Dermis microvascular lymphatic vessel endothelial cell (primary cell): ENCODE data around the gene HDLBP. TPM values are rescaled to one million over a fixed set of nuclear protein-coding genes. Genes with fewer than 3 reads are reported as not detected.

ENCODE experiments used
- DNase-seq, 2 donors: peaks; one replicate each; pipeline versions ENCODE4 v3.0.0 to v3.0.0-alpha.2; 2010; ENCODE audit warnings: low read depth in 2 of 2
- total RNA-seq: library from RNA; depleted of rRNA; stranded (reverse); fragments of >200 nt; gene quantifications from 2 replicates; pipeline ENCODE4 v1.2.1, GENCODE V29; 2014

HDLBP gene
- total RNA-seq, 1 donor from 2014 or later, result 660 TPM

DNA sequence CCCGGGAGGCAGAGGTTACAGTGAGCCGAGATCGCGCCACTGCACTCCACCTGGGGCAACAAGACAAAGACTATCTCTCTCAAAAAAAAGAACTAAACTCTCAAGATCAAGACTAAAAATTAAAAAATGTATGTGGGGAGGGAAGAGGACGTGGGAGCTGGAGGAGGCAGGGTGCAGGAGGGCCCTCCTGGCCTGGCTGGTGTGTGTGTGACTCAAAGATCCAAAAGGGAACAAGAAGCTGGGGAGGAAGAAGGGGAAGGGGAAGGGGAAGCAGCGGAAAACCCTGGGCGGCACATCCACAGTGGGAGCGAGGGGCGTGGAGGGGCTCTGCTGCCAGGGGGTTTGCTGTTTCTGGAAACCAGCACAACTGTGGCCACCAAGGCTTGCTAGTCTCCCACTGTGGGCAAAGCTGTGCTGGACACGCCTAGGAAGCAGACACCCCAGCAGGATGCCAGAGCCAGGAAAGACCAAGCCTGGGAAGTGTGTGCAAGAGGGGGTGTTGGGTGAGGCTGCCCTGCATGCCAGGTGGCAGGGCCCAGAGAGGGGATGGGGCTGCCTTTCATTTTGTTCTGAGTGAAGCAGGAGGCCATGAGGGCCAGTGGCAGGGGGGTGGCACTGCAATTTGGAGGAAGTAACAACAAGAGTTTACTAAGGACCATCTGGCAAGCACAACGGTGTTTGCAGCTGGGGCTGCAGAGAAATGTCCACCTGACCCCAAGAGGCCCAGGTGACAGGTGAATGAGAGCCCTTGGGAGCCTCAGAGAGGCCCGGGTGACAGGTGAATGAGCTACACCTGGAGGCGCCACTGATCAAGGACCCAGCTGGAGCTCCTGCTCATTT lies 82.5 kb downstream of the HDLBP start:
- DNase-seq, result no peak

DNA sequence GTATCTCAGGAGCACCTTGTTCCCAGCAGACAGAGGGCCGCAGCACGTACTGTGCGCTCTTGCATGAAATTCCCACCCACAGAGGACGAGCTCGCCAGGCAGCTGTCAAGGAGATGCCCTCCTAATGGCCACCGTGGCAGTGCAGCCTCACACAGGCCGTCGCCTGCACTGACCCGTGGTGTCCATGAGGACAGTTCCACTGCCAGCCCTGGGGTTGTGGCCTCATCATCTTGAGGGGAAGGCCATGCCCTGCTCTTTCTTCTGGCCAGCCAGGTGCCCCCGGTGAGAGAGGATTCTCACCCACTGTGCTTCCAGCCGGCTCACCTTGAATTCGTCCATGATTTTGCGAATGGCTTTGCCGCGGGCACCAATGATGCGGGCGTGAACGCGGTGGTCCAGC lies 85.0 kb downstream of the HDLBP start:
- DNase-seq, result no peak

DNA sequence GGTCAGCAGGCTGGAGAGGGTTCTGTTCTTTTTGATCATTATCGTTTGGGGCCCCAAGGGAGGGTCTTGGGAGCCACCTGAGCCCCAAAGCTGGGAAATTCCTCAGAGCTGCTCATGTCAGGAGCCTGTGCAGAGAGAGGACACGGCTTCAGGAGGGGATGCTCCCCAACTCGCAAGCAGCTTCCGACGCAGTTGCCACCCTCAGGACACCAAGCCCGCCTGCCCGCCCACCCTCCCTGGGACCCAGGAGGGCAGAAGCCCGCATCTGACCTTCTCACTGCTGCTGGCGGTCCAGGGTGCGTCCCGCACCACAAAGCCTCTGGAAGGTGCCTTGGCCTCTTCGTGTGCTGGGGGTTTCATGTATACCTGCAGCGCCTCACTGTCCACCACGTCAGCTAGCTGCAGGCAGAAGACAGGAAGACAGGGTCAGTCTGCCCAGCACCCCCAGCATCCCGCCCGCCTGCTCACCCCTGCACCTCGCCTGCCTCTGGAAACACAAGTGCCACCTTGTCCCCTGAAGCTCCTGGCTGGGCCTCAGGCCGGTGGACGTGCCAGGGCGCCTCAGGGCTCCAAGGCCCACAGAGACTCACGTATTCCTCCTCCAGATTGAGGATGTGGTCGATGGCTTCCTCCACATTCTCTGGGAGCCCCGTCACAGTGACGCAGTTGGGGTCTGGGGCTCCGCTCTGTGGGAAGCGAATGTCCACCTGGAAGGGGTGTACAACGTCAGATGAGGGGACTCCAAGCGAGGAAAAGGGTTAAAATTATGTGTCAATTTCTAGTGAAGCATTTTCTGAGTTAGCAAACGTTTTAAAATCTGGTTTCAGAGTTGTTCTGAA lies 85.7 kb downstream of the HDLBP start:
- no peak for DNase-seq

DNA sequence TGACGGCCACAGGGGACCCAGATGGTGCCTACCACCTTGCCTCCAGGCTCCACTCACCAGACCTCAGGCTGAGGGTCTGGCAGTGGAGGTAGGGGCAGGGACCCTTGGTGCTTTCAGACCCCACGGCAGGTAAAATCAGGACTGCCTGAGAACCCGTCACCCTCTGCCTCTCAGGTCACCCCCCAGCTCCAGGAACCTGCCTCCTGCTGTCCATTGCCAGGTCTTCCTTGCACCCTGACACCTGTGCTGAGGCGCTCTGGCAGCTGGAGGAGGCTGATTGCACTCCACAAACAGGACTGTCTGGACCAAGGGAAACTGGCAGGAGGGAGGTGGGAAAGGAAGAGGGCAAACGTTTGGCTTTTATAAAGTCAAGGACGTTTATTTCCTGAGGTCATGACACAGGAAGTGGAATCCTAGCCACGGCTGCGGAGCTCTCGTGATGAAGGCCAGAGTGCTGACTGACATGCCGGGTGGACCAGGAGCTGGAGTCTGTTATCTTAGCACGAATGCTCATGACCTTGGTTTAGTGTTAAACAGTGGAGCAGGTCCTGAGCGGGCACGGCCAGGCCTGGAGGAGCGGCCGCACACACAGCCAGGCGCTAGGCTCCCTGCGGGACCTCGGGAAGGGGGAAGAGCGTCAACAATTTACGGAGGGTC lies 86.5 kb downstream of the HDLBP start:
- peak; percentile 51 to 68 for DNase-seq

DNA sequence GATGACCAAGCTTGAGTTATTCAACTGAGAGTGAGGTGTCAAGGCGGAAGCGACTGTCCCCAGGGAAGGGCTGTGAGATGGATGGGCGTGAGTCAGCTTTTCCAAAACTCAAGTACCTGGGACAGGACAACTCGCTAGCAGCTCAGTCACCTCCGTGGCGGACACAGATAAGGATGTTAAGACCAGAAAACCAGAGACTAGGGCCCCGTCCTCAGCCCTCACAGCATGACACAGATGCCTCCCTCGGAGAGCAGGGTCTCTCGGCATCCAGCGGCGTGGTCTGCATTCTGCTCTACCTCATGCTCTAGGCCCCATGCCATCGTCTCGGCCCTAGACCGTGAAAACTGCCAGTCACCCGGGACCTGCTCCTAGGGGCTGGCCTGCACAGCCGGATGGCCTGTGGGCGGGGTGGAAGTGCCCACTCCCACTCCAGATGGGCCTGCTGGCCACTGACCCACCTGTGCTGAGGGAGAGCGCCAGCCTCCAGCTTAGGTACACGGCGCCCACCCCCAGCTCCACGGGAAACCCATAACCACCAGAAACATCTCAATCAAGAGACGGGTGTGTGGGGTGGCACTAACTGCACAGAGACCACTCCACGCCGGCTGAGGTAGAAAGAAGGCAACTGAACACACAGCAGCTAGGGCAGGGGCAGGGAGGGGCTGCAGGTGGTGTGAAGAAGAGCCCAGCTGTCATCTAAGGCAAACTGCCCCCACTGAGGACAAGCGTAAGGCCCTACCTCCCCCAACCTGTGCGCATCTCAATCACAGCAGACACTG lies 87.2 kb downstream of the HDLBP start:
- DNase-seq, result no peak

DNA sequence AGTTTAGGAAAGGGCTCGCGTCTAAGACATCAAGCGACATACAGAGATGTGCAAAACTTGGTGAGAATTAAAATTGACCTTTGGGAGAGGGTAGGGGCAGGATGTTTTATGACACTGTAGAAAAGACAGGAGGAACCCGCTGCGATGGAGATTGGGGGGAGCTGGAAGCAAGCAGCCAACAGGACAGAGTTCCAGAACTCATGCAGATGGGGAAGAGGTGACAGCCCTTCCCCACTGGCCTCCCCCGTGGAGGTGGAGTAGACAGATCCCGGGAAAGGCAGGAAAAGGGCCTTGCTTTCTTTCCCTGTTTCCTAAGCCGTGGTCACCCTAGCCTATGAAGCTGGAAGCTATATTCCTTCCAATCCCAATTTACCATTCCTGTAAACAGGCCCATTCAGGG lies 87.9 kb downstream of the HDLBP start:
- DNase-seq, result no peak

DNA sequence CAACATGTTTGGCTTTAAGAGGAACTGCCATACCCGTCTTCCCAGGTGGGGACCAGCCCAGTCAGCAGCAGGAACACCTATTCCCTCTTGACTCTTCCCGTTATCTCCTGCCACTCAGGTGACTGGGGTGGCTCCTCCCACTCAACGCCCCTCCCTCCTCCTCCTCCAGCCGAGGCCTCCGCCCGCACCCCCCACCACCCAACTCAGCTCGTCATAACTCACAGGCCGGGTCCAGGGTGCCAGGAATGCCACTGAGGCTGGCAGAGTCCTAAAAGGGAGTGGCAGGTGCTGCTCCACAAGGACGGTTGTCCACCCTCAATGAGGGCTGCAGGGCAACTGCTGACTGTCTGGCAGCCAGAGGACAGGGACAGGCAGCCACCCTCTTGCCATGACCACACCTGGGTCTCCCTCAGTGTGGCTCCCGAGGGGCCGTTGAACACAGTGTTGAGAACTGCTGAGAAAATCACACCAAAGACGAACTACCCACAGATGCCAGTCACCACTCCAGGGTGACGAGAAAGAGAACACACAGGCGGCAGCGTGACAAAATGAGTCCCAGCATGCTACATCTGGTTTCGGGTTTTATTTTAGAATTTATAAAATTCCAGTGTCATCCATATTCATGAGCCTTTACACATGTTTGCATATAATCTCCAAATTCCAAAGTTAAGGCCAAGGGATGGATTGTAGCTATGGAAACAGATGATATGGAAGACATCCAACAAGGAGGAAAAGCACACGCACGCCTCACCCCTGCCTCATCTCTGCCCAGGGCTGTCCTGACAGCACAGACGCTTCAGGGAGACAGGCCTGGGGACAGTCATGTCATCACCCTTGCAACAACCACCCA lies 88.5 kb downstream of the HDLBP start:
- DNase-seq, result no peak

DNA sequence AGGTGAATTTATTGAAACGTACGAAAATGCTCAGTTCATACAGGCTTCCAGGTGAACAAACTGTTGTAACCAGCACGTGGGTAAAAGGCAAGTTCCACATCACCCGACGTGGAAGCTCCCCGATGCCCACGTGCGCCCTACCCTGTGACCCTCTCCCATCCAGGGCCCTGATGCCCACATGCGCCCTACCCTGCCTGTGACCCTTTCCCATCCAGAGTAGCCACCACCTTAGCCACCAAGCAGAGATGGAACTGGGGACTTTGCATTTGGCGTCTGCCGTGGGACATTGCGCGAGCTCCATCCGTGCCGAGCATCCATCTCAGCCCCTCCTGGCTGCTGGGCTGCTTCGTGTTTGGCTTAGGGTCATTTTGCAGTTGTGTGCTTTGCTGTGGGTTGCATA lies 89.5 kb downstream of the HDLBP start:
- DNase-seq, result no peak

DNA sequence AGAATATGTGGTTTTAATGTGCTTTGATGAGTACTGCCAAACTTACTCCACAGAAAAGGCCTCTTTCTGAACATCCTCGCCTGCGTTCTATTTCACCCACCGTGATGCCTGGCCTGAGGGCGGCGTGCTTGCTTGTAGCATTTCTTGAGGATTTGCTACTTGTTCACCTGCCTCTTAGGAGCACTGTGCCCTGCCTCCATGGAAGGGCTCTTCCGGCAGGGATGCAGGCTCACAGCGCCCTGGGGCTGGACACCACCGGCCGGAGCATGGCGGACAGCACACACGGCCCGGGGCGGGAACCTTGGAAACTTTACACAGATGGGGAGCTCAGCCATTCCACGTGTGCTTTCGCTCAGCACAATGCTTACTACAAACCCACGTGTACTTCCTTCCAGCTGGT lies 89.9 kb downstream of the HDLBP start:
- DNase-seq, result no peak

DNA sequence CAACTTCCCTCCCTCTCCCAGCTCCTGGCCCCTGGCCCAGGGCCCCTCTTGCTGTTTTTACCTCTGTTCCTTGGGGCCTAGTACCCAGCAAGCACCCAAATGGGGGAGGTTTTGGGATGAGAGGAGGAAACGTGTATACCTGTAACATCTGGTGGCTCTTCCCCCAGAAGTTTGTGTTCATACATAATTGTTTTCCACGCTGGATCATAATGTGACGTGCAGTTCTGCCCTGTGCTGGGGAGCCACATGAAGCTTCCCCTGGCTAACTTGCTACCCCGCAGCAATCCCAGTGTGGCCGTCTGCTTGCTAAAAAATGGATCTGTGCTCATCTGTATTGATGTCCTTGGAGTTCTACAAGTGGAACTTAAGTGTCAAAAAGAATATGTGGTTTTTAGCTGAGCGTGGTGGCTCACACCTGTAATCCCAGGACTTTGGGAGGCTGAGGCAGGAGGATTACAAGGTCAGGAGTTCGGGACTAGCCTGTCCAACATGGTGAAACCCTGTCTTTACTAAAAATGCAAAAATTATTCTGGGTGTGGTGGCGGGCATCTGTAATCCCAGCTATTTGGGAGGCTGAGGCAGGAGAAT lies 90.5 kb downstream of the HDLBP start:
- no peak for DNase-seq

DNA sequence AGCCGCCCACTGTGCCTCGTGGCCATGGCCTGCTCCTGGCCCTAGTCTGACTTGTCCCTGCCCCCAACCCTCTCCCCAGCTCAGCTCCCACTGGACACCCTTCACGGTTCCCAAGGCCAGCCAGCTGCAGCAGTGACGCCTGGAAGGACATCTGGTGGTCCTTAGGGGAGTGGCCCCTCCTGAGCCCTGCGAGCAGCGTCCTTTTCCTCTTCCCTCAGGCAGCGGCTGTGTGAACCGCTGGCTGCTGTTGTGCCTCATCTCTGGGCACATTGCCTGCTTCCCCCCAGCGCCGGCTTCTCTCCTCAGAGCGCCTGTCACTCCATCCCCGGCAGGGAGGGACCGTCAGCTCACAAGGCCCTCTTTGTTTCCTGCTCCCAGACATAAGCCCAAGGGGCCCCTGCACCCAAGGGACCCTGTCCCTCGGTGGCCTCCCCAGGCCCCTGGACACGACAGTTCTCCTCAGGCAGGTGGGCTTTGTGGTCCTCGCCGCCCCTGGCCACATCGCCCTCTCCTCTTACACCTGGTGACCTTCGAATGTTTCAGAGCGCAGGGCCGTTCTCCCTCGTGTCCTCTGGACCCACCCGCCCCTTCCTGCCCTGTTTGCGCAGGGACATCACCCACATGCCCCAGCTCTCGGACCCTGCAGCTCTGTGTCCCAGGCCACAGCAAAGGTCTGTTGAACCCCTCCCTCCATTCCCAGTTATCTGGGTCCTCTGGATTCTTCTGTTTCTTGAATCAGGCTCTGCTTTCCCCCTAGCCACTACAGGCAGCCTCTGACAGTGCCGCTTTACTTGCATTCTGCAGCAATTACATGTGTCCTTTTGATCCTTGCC lies 91.2 kb downstream of the HDLBP start:
- peak in 1 of 2 donors; percentile 43 for DNase-seq

DNA sequence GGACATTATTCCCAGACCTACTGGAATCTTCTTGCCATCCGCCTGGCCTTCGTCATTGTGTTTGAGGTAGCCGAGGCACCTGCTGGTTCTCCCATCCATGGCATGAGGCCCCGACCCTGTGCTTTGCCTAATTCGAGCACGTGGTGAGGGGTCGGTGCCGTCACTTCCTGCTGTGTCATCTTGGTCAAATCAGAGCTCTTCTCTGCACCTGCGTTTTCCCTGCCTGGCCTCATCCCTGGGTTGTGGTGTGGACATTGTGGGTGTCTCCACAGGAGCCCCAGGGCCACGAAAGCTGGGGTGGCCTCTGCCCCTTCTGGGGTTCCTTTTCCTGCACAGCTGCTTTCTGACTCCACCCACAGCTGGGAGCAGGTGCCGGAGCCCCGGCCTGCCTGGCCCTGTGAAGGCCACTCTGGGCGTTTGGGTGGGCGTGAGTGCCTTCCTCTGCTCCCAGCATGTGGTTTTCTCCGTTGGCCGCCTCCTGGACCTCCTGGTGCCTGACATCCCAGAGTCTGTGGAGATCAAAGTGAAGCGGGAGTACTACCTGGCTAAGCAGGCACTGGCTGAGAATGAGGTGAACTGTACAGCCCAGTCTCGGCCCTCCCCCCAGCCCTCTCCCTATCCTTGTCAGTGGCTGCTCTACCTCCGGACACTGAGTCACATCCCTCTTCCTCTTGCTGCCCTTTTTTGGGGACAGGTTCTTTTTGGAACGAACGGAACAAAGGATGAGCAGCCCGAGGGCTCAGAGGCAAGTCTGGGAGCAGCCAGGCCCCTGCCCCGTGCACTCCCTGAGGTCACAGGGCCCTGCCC lies 92.1 kb downstream of the HDLBP start:
- DNase-seq, result peak; percentile 9 to 58

DNA sequence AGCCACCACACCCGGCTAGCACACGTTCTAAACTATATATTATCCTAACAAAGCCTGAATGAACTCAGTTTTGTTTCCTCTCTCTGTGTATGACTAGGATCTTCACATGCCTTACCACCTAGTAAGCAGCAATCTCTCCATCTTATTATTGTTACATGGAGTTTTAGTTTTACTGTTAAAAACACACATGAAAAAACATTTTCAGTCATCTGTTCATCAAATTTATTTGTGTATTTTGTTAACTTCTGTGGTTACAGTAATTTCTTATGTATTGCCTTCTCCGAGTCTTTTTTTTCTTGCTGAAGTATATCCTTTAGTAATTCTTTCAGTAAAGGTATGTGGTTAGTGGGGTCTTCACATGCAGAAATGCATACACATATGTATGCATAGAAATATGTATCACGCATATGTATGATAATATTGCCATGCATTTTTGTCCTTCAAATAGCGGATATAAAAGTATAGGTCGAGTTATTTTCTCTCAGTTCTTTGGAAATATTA lies 95.6 kb downstream of the HDLBP start:
- DNase-seq, result no peak

DNA sequence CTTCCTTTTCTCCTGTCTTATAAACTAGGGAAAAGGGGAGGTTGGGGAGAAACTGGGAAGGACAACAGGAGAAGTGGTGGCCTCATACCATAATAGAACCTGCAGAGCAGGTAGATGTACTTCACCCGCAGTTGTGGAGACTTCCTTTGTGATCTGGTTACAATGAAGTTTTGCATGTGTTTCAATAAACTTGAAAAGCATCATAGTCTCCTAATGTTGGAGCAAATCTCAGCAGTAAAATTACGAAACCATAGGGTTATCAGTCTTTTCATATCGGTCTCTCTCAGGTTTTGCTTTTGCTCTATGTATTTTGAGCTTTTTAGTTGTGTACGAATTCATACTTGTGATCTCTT lies 96.5 kb downstream of the HDLBP start:
- DNase-seq, result no peak

DNA sequence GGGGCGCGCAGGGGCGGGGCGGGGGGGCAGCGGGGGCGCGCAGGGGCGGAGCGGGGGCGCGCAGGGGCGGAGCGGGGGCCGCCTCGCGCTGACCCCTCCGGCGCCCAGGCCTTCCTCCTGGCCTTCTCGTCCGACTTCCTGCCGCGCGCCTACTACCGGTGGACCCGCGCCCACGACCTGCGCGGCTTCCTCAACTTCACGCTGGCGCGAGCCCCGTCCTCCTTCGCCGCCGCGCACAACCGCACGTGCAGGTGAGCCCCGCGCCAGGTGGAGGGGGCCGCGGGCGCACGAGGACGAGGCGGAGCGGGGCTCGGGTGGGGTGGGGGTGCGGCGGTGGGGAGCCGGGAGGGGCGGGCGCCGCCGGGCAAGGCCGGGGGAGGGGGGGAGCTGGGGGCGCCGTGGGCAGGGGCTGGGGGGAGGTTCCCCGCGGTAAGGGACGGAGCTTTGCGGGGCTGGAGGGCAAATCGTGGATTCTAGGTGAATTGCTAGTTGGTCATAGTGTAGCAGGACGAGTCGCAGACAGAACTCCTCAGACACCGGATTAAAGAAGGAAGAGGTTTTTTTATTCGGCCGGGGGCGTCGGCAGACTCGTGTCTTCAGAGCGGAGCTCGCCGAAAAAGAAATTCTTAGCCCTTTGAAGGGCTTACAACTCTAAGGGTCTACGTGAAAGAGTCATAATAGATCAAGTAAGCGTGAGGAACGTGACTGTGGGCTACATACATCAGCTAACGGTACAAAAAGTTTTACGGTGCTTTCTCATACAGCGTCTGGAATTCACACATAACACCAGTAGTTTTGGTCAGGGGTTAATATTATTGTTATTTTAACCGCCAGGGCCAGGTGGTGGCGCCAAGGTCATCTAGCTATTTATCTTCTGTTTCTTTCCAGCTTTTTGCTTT lies 97.1 kb downstream of the HDLBP start:
- peak in 1 of 2 donors; percentile 31 for DNase-seq

DNA sequence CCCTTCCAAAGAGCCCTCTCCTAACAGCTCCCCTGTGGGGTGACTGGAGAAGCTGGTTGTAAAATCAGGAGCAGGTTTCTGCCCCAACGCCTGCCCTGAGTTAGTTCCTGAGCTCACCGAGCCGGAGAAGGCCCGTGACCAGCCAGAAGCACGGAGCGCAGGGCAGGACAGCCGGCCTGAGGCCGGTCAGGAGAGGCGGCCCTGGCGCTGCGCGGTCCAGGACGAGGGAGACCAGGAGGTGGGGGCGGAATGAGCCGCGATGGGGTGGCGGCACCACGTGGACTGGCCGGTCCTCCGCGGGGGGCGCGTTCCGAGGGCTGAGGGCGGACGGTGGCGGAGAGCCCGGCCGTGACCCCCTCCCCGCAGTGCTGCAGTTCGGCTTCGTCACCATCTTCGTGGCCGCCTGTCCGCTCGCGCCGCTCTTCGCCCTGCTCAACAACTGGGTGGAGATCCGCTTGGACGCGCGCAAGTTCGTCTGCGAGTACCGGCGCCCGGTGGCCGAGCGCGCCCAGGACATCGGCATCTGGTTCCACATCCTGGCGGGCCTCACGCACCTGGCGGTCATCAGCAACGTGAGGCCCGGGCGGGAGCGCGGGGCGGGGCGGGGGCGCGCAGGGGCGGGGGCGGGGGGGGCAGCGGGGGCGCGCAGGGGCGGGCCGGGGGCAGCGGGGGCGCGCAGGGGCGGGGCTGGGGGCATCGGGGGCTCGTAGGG lies 98.0 kb downstream of the HDLBP start:
- peak; percentile 9 to 63 for DNase-seq
